ENCODE data around the gene ZMYM4.
"Not testable (repeated sequence)": the region's sequence is repeated elsewhere in the genome, so short reads cannot be mapped to it uniquely, and the experiment has no call there.

The ZMYM4 gene

DNA sequence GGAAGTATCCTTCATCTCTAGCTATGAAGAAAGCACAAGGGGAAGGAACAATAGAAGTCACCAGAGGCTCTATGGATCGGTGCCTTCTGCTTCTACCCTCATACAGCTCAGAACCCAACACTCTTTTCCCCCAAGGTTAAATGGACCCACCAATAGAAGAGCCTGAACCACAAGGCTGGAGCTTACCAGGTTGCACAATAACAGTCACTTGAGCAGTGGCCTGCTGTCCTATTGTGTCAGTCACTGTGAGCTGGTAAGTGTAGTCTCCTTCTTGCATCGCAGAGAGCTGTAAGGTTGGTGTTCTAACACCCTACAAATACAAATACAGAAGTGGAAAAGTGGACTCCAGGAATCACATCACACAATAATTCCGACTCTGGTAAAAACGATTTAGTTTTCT, 185.7 kb downstream of the ZMYM4 start:
- DNase-seq (ENCODE audit: low spot score): no peak

DNA sequence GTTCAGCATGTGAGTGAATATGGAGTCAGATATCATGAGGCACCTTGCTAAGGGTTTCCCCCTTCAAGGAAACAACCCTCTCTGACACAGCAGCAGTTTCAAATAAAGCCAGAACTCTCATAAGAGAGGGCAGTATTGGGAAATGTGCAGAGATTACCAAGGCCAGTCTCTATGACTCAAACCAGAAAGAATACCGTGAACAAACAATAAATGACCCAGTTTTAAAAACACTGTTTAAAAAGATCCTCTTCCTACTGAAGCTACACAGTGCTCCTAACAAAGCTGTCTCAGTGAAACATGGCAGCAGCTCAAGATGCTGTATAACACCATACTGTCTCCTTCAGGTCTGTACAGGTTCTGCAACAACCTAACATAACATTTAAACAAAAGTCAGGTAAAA, 186.1 kb downstream of the ZMYM4 start:
- no peak for DNase-seq (ENCODE audit: low spot score)

GRCh38 chr1:35460796-35461195, 192.3 kb downstream of the ZMYM4 start:
- no peak for DNase-seq (ENCODE audit: low spot score)

DNA sequence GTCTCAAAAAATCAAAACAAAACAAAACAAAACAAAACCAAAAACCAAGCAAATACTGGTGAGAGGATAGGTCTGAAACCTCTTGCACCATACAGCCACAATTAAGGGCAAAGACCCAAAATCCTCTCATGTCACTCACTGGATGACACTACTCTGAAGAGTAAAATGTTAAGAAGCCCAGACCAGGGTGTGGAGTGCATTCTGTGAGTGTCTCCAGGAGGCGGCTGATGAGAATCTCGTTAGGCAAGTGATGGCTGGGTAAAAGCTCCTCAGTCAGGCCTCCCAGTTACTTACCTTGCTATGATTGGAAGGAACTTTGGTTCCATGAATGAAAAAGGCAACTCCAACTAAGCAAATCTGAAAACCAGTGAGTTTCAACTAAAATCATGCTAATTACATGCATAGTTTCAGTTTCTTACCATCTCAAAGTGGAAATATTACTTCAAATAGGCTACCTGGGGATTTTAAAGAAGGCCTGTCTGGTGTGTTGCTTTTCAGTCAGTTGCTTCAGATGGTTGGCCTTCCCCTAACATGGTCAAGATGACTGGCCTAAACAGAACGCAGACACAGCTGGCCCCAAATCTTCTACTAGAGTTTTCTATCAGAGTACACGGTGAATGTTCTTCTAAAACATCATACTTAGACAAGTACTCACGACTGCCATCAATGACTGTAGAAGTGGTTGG, 193.6 kb downstream of the ZMYM4 start:
- no peak for DNase-seq (ENCODE audit: low spot score)

DNA sequence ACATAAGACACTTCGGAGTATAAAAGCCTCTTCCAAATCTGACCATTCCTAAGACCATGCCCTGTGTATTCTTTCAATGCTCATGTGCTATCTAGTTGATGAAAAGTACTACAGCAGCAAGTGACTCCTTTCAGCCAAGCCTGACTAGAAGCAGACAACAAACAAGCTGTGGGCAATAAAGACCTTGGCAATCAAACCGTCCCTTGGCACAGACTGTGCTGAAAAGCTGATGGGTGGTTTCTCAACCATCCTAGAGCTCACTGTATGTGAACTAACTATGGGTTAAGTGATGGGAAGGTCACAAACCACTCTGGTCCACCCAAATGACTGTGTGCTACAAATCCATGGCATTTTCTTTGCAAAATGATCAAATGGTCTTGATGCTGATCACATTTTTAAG, 194.7 kb downstream of the ZMYM4 start:
- DNase-seq (ENCODE audit: low spot score): no peak

DNA sequence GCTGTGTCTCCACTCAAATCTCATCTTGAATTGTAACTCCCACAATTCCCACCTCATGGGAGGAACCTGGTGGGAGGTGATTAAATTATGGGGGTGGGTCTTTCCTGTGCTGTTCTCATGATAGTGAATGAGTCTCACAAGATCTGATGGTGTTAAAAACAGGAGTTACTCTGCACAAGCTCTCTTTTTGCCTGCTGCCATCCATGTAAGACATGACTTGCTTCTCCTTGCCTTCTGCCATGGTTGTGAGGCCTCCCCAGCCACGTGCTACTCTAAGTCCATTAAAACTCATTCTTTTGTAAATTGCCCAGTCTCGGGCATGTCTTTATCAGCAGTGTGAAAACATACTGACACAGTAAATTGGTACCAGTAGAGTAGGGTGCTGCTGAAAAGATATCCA, 195.2 kb downstream of the ZMYM4 start:
- DNase-seq (ENCODE audit: low spot score): not testable (repeated sequence)

DNA sequence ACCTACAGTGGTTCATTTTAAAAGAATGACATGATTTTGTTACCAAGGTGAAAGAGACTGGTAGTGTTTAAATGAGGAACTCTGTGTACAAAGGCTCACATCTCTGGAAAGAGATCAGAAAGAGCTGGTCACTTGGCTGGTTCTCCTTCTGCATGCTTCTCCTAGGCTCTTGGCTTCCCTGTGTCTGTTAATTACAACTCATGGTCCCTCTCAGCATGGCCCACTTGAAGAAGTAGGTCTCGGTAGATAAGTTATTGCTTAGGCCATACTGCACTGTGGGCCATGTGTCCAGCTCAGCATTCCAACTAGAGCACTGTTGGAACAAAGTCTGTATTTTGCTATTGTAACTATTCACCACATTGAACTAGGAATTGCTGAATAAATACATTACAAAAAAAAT, 197.6 kb downstream of the ZMYM4 start:
- DNase-seq (ENCODE audit: low spot score): no peak

- DNase-seq (ENCODE audit: low spot score): no peak
Measured at GRCh38 chr1:35470977-35471613, 202.6 kb downstream of the ZMYM4 start.

All from HuH-7.5 (cell line).